Cardiac muscle cell (in vitro differentiated cells and primary cell): ENCODE measurements around the gene APBA2. TPM values are rescaled to one million over a fixed set of nuclear protein-coding genes. Genes with fewer than 3 reads are reported as not detected.

Source experiments
- DNase-seq, 2 donors: peaks; one replicate each; pipeline versions ENCODE4 v3.0.0 to v3.0.0-alpha.2; 2010 to 2017; ENCODE audit warnings: low read depth in 1 of 2, low spot score in 1 of 2
- H3K27ac ChIP-seq: fragments of 200-600 bp; sonication (generic); 2 replicates; pipeline ENCODE4 v1.5.1; 2016
- H3K27me3 ChIP-seq: fragments of 200-600 bp; sonication (generic); 2 replicates; pipeline ENCODE4 v1.6.0; 2016; ENCODE audit warnings: control low read depth
- H3K36me3 ChIP-seq: fragments of 200-600 bp; sonication (generic); 2 replicates; pipeline ENCODE4 v1.5.1; 2016; ENCODE audit warnings: control low read depth
- H3K4me1 ChIP-seq: fragments of 200-600 bp; sonication (generic); 2 replicates; pipeline ENCODE4 v1.8.1; 2017; ENCODE audit warnings: low read depth, mild to moderate bottlenecking, mixed run types
- H3K4me3 ChIP-seq: fragments of 200-600 bp; sonication (generic); 2 replicates; pipeline ENCODE4 v1.5.1; 2016; ENCODE audit warnings: mild to moderate bottlenecking
- H3K9me3 ChIP-seq: fragments of 200-600 bp; sonication (generic); 2 replicates; pipeline ENCODE4 v1.5.1; 2017; ENCODE audit warnings: low read depth, mild to moderate bottlenecking, control low read depth
- polyA plus RNA-seq: library from polyadenylated mRNA; unstranded; fragments of >200 nt; fragmentation: Nextera tagmentation; extraction: Ambion mirVana; gene quantifications from 2 replicates; pipeline ENCODE4 v1.2.1, GENCODE V29; 2016
- total RNA-seq: library from RNA; depleted of rRNA; stranded (reverse); fragments of >200 nt; gene quantifications from 2 replicates; pipeline ENCODE4 v1.2.3, GENCODE V29; 2016
- TF ChIP-seq, protein P1 (sequence below): IDR thresholded peaks from 2 replicates; pipeline ENCODE4 v1.5.1; 2012; ENCODE audit warnings: low read depth, mild to moderate bottlenecking, low read length

The APBA2 gene
- total and polyA plus RNA-seq, 2 experiments from 2014 or later, result 20.5 to 33.2 TPM

DNA sequence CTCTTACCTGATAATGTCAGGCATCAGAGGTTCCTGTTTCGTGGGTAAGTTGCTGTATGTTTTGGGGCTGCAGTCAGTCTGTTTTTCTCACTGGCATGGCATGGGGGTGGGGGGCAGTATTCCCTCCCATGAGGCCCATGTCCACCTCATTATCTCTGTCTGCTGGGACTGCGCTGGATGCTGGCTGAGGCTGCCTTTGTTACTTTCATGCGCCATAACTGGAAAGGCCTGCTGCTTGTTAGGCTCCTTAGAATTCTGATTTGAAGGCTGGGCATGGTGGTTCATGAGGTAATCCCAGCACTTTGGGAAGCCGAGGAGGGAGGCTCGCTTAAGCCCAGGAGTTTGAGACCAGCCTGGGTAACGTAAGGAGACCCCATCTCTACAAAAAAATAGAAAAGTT, 9.8 kb downstream of the APBA2 start:
- DNase-seq, result no peak
- H3K27ac ChIP-seq, result no peak overlapping the region
- H3K4me1 ChIP-seq, result no peaks in the 10 kb centered on the region
- no peaks in the 10 kb centered on the region for H3K36me3 ChIP-seq
- no peaks in the 10 kb centered on the region for H3K9me3 ChIP-seq
- H3K4me3 ChIP-seq, result no peak overlapping the region
- TF ChIP-seq, protein P1, sequence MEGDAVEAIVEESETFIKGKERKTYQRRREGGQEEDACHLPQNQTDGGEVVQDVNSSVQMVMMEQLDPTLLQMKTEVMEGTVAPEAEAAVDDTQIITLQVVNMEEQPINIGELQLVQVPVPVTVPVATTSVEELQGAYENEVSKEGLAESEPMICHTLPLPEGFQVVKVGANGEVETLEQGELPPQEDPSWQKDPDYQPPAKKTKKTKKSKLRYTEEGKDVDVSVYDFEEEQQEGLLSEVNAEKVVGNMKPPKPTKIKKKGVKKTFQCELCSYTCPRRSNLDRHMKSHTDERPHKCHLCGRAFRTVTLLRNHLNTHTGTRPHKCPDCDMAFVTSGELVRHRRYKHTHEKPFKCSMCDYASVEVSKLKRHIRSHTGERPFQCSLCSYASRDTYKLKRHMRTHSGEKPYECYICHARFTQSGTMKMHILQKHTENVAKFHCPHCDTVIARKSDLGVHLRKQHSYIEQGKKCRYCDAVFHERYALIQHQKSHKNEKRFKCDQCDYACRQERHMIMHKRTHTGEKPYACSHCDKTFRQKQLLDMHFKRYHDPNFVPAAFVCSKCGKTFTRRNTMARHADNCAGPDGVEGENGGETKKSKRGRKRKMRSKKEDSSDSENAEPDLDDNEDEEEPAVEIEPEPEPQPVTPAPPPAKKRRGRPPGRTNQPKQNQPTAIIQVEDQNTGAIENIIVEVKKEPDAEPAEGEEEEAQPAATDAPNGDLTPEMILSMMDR, result no peak
- no peaks in the 10 kb centered on the region for H3K27me3 ChIP-seq

DNA sequence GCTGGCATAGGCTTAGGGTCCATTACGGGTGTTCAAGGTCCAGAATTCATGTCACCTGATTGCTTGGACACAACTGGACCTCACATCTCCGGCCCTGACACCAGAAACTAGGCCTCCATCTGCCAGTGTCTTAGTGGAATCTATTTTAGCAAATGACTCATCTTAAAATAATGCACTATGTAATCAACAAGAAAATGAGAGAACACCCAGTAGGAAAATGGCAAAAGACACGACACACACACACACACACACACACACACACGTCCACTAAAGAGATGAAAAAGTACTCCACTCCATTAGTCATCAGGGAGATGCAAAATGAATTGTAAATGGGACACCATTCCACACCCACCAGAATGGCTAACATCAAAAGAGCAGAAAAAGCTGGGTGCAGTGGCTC, 11.2 kb downstream of the APBA2 start:
- no peak overlapping the region for H3K27ac ChIP-seq
- no peaks in the 10 kb centered on the region for H3K36me3 ChIP-seq
- H3K4me3 ChIP-seq, result no peak overlapping the region
- no peaks in the 10 kb centered on the region for H3K4me1 ChIP-seq
- DNase-seq, result peak in 1 of 2 donors; percentile 80
- TF ChIP-seq, protein P1, result no peak
- H3K27me3 ChIP-seq, result no peaks in the 10 kb centered on the region
- H3K9me3 ChIP-seq, result no peaks in the 10 kb centered on the region

DNA sequence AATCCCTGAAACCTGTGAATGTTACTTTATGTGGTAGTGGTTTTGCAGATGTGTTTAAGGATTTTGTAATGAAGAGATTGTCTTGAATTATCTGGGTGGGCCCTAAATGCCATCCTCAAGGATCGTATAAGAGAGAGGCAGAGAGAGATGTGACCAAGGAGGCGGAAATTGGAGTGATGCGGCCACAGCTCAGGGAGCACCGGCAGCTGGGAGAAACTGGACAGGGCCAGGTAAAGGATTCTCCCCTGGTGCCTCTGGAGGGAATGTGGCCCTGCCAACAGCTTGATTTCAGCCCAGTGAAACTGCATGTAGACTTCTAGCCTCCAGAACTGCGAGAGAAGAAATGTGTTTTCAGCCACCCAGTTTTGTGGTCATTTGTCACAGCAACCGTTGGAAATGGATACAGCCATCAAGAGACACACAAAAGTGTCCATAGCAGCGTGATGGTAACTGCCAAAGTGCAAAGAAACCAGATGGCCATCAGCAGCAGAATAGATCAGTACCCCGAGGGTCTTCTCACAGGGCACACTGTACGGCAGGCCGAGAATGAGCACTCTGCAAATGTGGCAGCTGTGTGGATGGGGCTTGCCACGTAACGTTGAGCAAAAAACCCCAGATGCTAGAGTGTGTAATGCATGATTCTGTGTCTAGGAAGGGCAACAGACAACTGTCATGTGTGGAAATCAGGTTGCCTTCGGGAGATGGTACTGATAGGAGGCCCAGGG, 12.2 kb downstream of the APBA2 start:
- Histone ChIP-seq H3K4me1 (no peaks in the 10 kb centered on the region), H3K36me3 (no peaks in the 10 kb centered on the region), H3K4me3 (no peak overlapping the region), H3K27me3 (no peaks in the 10 kb centered on the region), H3K9me3 (no peaks in the 10 kb centered on the region), H3K27ac (no peak overlapping the region)
- TF ChIP-seq, protein P1, result no peak
- no peak for DNase-seq

DNA sequence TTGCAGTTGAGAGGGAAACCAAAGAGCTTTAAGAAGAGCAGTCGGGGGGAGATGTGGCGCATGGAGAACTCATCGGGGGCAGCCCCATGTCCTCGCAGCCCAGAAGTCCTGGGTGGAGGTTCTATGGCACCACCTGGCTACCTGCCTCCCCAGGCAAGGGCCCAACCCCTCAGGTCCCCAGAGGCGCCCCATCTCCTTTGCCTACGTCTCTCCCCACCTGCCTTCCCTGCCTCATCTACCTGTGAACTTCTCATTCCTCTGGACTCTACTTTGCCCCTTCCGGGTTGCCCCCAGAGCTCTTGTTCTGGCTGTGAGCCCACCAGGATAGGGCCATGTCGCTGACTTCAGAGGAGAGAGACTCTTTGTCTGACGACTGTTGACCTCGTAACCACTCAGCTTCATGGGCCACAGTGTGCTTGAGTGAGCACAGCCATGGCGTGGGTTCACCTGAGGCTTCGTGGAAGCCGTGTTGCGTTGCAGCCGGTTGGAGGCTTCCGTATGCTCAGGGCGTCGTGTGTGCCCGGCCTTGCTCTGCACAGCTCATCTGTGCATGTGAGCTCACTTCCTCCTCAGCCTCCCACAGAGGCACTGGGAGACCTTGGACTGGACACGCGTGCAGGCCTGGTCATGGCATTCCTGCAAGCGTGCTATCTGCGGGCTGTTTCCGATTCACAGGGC, 13.4 kb downstream of the APBA2 start:
- Histone ChIP-seq H3K4me1 (no peaks in the 10 kb centered on the region), H3K36me3 (no peaks in the 10 kb centered on the region), H3K4me3 (no peak overlapping the region), H3K27ac (no peak overlapping the region), H3K27me3 (no peaks in the 10 kb centered on the region), H3K9me3 (no peaks in the 10 kb centered on the region)
- TF ChIP-seq, protein P1, result no peak
- DNase-seq, result no peak

DNA sequence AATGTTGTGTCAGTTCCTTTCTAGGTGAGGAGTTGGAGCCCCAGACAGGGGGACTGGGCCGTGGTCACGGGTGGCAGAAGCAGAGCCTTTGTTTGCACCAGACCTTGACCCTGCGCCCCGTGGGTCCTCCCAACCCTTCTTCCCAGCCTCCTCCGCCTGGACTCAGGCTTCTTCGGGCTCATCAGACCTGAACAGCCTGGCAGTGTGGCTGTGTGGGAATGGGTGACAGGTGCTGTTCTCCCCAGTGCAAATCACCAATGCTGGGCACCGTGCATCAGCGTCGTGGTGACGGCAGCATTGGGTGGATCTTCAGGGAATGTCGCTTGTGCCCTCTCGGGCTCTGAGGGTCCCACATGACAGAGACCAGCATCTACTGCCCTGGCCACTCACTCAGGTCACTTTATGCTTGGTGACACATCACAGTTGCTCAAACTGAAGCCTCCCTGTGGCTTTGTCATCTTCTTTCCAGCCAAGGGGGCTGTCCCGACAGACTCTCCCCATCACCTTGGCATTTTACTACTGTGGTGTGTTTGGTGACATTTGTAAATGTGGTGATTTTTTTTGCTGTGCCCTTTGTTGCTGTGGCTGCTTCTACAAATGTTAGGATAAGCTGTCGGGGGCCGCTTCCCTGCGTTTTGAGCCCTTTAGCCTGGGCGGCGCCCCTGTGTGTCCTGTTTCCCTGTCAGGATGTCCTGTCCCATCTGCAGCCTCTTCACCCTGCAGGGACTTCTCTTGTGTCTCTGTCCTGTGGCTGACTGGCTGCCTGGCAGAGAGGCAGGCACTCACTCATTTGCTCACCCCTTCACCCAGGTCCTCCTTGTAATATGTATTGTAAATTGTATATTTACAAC, 14.5 kb downstream of the APBA2 start:
- no peaks in the 10 kb centered on the region for H3K36me3 ChIP-seq

More for the DNA sequence above, 14.5 kb downstream of the APBA2 start:
- no peak for DNase-seq
- H3K4me3 ChIP-seq, result no peak overlapping the region
- H3K9me3 ChIP-seq, result no peaks in the 10 kb centered on the region
- H3K4me1 ChIP-seq, result no peaks in the 10 kb centered on the region
- no peaks in the 10 kb centered on the region for H3K27me3 ChIP-seq
- no peak overlapping the region for H3K27ac ChIP-seq
- TF ChIP-seq, protein P1, result no peak
